NCI-H526 (cell line): ENCODE data around the gene HSPB8.
A peak's percentile ranks its signal among the peaks of the same experiment; 100 is the strongest.

ENCODE experiments used
- DNase-seq, 2 experiments: peaks; one replicate each; lab custom pipeline; 2025; lab: John Stamatoyannopoulos, UW

HSPB8 gene

GRCh38 chr12:119171291-119171690 is 7.4 kb upstream of the HSPB8 start:
- DNase-seq = no peak

GRCh38 chr12:119171691-119172425 is 6.9 kb upstream of the HSPB8 start:
- no peak for DNase-seq

GRCh38 chr12:119175081-119175480 is 3.6 kb upstream of the HSPB8 start:
- DNase-seq = no peak

GRCh38 chr12:119176267-119177055 is 2.3 kb upstream of the HSPB8 start:
- peak in 1 of 2 experiments; percentile 23 for DNase-seq

- no peak for DNase-seq
Measured at GRCh38 chr12:119177056-119177325, 1.7 kb upstream of the HSPB8 start.

- DNase-seq = no peak
Measured at GRCh38 chr12:119177724-119178380, 879 bp upstream of the HSPB8 start.

GRCh38 chr12:119179335-119180021 is 747 bp downstream of the HSPB8 start:
- no peak for DNase-seq

- DNase-seq = no peak
Measured at GRCh38 chr12:119180380-119181040, 1.8 kb downstream of the HSPB8 start.

GRCh38 chr12:119181202-119181601 is 2.5 kb downstream of the HSPB8 start:
- no peak for DNase-seq

GRCh38 chr12:119181944-119182343 is 3.2 kb downstream of the HSPB8 start:
- DNase-seq = no peak

GRCh38 chr12:119182701-119183493 is 4.2 kb downstream of the HSPB8 start:
- no peak for DNase-seq

GRCh38 chr12:119183942-119184695 is 5.4 kb downstream of the HSPB8 start:
- DNase-seq = no peak

- no peak for DNase-seq
Measured at GRCh38 chr12:119195256-119195655, 16.5 kb downstream of the HSPB8 start.

- DNase-seq = no peak
Measured at GRCh38 chr12:119198440-119198839, 19.7 kb downstream of the HSPB8 start.

GRCh38 chr12:119200601-119201000 is 21.9 kb downstream of the HSPB8 start:
- no peak for DNase-seq

GRCh38 chr12:119201789-119202543 is 23.2 kb downstream of the HSPB8 start:
- peak in 1 of 2 experiments; percentile 55 for DNase-seq

- peak; percentile 68 to 84 for DNase-seq
Measured at GRCh38 chr12:119202544-119202943, 23.8 kb downstream of the HSPB8 start.

GRCh38 chr12:119204131-119204530 is 25.4 kb downstream of the HSPB8 start:
- DNase-seq = no peak

GRCh38 chr12:119204671-119205285 is 26.0 kb downstream of the HSPB8 start:
- DNase-seq = no peak
